CD8-positive, alpha-beta memory T cell (primary cell): Measurements from ENCODE around the gene TBL2. TPM values are rescaled to one million over a fixed set of nuclear protein-coding genes. Genes with fewer than 3 reads are reported as not detected.
"Not testable (repeated sequence)": the region's sequence is repeated elsewhere in the genome, so short reads cannot be mapped to it uniquely, and the experiment has no call there.

ENCODE experiments used
- CTCF ChIA-PET: fragments of 350-600 bp; sonication (Branson Sonifier 250); formaldehyde crosslinking; loops from one replicate; lab custom pipeline; 2021; ENCODE audit warnings: antibody characterized with exemption; lab: Charles Lee
- POLR2A ChIA-PET: fragments of 350-600 bp; sonication (Branson Sonifier 250); formaldehyde crosslinking; loops from one replicate; lab custom pipeline; 2021; ENCODE audit warnings: antibody characterized with exemption; lab: Charles Lee
- DNase-seq, 5 donors: peaks; one replicate each; pipeline versions ENCODE4 v3.0.0 to v3.0.0-alpha.2; 2020 to 2022; ENCODE audit warnings: mixed read lengths in 1 of 5
- H3K27ac ChIP-seq: one replicate; pipeline ENCODE4 v1.7.0; 2013; ENCODE audit warnings: low read depth, mild to moderate bottlenecking, low read length, moderate library complexity
- H3K27me3 ChIP-seq: 2 replicates; pipeline ENCODE4 v1.7.0; 2013; ENCODE audit warnings: low read length, mild to moderate bottlenecking; ENCODE audit not compliant: insufficient read depth, poor library complexity, severe bottlenecking
- H3K36me3 ChIP-seq: 2 replicates; pipeline ENCODE4 v1.7.0; 2013; ENCODE audit warnings: mild to moderate bottlenecking, low read length, moderate library complexity; ENCODE audit not compliant: insufficient read depth
- H3K4me1 ChIP-seq: 2 replicates; pipeline ENCODE4 v1.7.0; 2013; ENCODE audit warnings: mild to moderate bottlenecking, low read length, moderate library complexity; ENCODE audit not compliant: insufficient read depth
- H3K4me3 ChIP-seq: 2 replicates; pipeline ENCODE4 v1.7.0; 2013; ENCODE audit warnings: mild to moderate bottlenecking, low read length
- H3K9me3 ChIP-seq: 2 replicates; pipeline ENCODE4 v1.7.0; 2013; ENCODE audit warnings: mild to moderate bottlenecking, low read length
- H3K27ac Mint-ChIP-seq, 8 donors: one replicate each; pipeline ENCODE4 v1.8.0; 2020 to 2021; ENCODE audit warnings: mixed read lengths in 8 of 8, mild to moderate bottlenecking in 6 of 8, inconsistent platforms in 3 of 8, moderate library complexity in 3 of 8
- H3K27me3 Mint-ChIP-seq, 2 donors: one replicate each; pipeline ENCODE4 v1.8.0; 2020 to 2021; ENCODE audit warnings: mixed read lengths in 2 of 2, mild to moderate bottlenecking in 1 of 2, moderate library complexity in 1 of 2
- H3K36me3 Mint-ChIP-seq, 3 donors: one replicate each; pipeline ENCODE4 v1.8.0; 2020 to 2021; ENCODE audit warnings: mixed read lengths in 3 of 3, inconsistent platforms in 1 of 3, mild to moderate bottlenecking in 1 of 3
- H3K4me1 Mint-ChIP-seq, 3 donors: one replicate each; pipeline ENCODE4 v1.8.0; 2020 to 2021; ENCODE audit warnings: mixed read lengths in 3 of 3, inconsistent platforms in 1 of 3, mild to moderate bottlenecking in 1 of 3
- H3K4me3 Mint-ChIP-seq, 7 donors: one replicate each; pipeline ENCODE4 v1.8.0; 2020 to 2021; ENCODE audit warnings: mixed read lengths in 7 of 7, mild to moderate bottlenecking in 6 of 7, moderate library complexity in 4 of 7, inconsistent platforms in 2 of 7
- H3K9me3 Mint-ChIP-seq, 5 donors: one replicate each; pipeline ENCODE4 v1.8.0; 2020 to 2022; ENCODE audit warnings: mixed read lengths in 5 of 5, mild to moderate bottlenecking in 3 of 5, moderate library complexity in 2 of 5, inconsistent platforms in 1 of 5
- polyA plus RNA-seq: library from polyadenylated mRNA; unstranded; fragments of 300-500 nt; fragmentation: Illumina TruSeq; gene quantifications from one replicate; pipeline ENCODE4 v1.2.3, GENCODE V29; 2021
- total RNA-seq, 2 experiments: library from RNA; stranded (reverse); gene quantifications; one replicate each; pipeline ENCODE4 v1.2.3, GENCODE V29; 2021

TBL2 gene
- total and polyA plus RNA-seq, 3 experiments from 2014 or later, result 17.0 to 31.3 (median 29.1) TPM

DNA sequence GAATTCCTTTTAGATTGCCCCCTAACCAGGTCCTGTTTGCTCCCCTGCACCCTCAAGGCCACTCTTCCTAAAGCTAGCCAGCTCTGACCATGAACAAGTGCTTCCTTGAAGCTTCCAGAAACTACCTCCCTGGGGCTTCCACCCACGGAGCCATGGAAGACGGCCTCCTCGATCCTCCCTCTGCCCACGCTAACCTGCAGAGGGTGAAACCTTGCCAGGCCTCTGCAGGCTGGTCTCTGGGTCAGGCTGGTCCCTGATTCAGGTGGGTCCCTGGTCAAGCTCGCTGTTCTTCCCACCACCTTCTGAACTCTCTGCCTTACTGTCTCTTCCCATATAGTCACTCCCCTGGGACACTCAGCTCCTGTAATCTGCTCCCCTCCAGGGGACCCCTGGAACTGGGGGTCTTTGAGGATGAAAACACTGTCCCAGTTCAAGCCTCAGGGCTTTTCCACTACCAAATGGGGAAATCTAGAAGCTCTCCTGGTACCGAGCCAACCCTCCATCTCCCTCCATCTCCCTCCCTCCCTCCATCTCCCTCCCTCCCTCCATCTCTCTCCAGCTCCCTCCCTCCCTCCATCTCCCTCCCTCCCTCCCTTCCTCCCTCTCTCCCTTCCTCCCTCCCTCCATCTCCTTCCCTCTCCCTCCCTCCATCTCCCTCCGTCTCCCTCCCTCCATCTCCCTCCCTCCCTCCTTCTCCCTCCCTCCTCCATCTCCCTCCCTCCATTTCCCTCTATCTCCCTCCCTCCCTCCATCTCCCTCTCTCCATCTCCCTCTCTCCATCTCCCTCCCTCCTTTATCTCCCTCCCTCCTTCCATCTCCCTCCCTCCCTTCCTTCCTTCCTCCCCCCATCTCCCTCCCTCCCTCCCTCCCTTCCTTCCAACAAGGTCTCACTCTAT is 43.0 kb upstream of the TBL2 start:
- peak overlapping the region in 1 of 7 donors; percentile 40 for H3K4me3 Mint-ChIP-seq
- H3K27me3 ChIP-seq, result peaks cover 26% of the 10 kb centered on the region
- no peaks in the 10 kb centered on the region for H3K9me3 ChIP-seq
- no peaks in the 10 kb centered on the region for H3K36me3 Mint-ChIP-seq
- no peaks in the 10 kb centered on the region for H3K36me3 ChIP-seq
- no peak for DNase-seq
- no peaks in the 10 kb centered on the region for H3K9me3 Mint-ChIP-seq
- peaks cover 25 to 32% of the 10 kb centered on the region in 2 donors for H3K27me3 Mint-ChIP-seq
- no peak overlapping the region for H3K4me3 ChIP-seq
- H3K27ac Mint-ChIP-seq, result no peak overlapping the region
- CTCF ChIA-PET, result interaction anchor here (1.0 to 1.3 kb wide), 2 partner anchors 14 to 104 kb away, joined by 4 read pairs; no protein-coding TSS in a partner anchor
- peaks cover 8% of the 10 kb centered on the region for H3K4me1 ChIP-seq
- no peak overlapping the region for H3K27ac ChIP-seq
- POLR2A ChIA-PET, result no interaction called here
- peaks cover 0 to 14% (median 1%) of the 10 kb centered on the region in 3 donors for H3K4me1 Mint-ChIP-seq

DNA sequence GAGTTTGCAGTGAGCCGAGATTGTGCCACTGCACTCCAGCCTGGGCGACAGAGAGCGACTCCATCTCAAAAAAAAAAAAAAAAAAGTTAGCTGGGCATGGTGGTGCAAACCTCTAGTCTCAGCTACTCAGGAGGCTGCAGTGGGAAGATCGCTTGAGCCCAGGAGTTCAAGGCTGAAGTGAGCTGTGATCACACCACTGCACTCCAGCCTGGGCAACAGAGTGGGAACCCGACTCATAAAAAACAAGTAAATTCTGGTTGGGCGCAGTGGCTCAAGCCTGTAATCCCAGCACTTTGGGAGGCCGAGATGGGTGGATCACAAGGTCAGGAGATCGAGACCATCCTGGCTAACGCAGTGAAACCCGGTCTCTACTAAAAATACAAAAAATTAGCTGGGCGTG is 41.0 kb upstream of the TBL2 start:
- ChIA-PET POLR2A (interaction anchor here (0.5 to 0.6 kb wide), 2 partner anchors 41 to 239 kb away, joined by 3 to 11 read pairs; partner anchors contain the start of gene TBL2), CTCF (interaction anchor here (2.1 kb wide), 1 partner anchor 12 kb away, joined by 8 read pairs; no protein-coding TSS in a partner anchor)
- H3K4me3 ChIP-seq, DNase-seq, H3K36me3 ChIP-seq, H3K27ac ChIP-seq, H3K9me3 Mint-ChIP-seq, H3K36me3 Mint-ChIP-seq, H3K9me3 ChIP-seq, H3K27ac Mint-ChIP-seq, H3K4me1 ChIP-seq, H3K4me3 Mint-ChIP-seq: not testable (repeated sequence)
- peaks cover 11 to 28% of the 10 kb centered on the region in 2 donors for H3K27me3 Mint-ChIP-seq
- peaks cover 0 to 10% (median 1%) of the 10 kb centered on the region in 3 donors for H3K4me1 Mint-ChIP-seq
- H3K27me3 ChIP-seq, result peaks cover 15% of the 10 kb centered on the region

DNA sequence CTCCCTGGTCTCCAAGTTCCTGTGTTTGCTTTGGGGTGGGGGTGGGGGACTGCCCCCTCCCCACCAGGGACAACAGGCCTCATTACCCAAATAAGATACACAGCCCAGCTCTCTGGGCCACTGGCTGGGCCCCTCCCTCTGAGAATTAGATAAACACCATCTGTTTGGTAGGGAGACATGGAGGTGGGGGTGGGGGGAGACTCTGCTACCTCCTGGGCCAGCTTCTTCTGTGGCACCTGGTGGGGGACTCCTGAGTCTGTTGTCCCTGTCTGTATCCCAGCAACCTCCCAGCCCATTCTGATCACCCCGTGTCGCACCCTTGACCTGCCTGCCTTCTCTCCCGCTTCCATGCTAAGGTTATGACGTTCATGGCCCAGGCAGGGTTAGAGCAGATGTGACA is 40.2 kb upstream of the TBL2 start:
- peaks cover 2% of the 10 kb centered on the region for H3K4me1 ChIP-seq
- no peak overlapping the region for H3K4me3 ChIP-seq
- Mint-ChIP-seq H3K27me3 (peaks cover 11 to 33% of the 10 kb centered on the region in 2 donors), H3K4me1 (peaks cover 0 to 7% (median 1%) of the 10 kb centered on the region in 3 donors), H3K4me3 (no peak overlapping the region), H3K36me3 (no peaks in the 10 kb centered on the region), H3K9me3 (no peaks in the 10 kb centered on the region), H3K27ac (no peak overlapping the region)
- CTCF ChIA-PET, result interaction anchor here (2.1 kb wide), 1 partner anchor 11 kb away, joined by 8 read pairs; no protein-coding TSS in a partner anchor
- no peaks in the 10 kb centered on the region for H3K36me3 ChIP-seq
- no peaks in the 10 kb centered on the region for H3K9me3 ChIP-seq
- DNase-seq, result no peak
- POLR2A ChIA-PET, result interaction anchor here (0.6 kb wide), 1 partner anchor 240 kb away, joined by 11 read pairs; no protein-coding TSS in a partner anchor
- H3K27me3 ChIP-seq, result peaks cover 10% of the 10 kb centered on the region
- H3K27ac ChIP-seq, result no peak overlapping the region

DNA sequence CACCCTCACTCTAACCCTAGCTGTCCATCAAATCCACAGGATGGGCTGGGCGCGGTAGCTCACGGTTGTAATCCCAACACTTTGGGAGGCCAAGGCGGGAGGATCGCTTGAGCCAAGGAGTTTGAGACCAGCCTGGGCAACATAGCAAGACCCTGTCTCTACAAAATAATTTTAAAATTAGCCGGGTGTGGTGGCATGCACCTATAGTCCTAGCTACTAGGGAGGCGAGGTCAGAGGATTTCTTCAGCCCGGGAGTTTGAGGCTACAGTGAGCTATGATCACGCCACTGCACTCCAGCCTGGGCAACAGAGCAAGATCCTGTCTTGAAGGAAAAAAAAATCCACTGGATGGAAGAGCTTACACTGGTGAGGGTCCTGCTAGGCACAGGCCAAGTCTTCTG is 39.1 kb upstream of the TBL2 start:
- H3K9me3 Mint-ChIP-seq, H3K4me3 Mint-ChIP-seq, H3K4me1 Mint-ChIP-seq, H3K27ac ChIP-seq, H3K36me3 ChIP-seq, DNase-seq, H3K27me3 ChIP-seq, H3K36me3 Mint-ChIP-seq, H3K4me1 ChIP-seq, POLR2A ChIA-PET, H3K4me3 ChIP-seq, H3K9me3 ChIP-seq, H3K27ac Mint-ChIP-seq: not testable (repeated sequence)
- peaks cover 9 to 32% of the 10 kb centered on the region in 2 donors for H3K27me3 Mint-ChIP-seq
- CTCF ChIA-PET, result interaction anchor here (2.1 kb wide), 1 partner anchor 10 kb away, joined by 8 read pairs; no protein-coding TSS in a partner anchor

DNA sequence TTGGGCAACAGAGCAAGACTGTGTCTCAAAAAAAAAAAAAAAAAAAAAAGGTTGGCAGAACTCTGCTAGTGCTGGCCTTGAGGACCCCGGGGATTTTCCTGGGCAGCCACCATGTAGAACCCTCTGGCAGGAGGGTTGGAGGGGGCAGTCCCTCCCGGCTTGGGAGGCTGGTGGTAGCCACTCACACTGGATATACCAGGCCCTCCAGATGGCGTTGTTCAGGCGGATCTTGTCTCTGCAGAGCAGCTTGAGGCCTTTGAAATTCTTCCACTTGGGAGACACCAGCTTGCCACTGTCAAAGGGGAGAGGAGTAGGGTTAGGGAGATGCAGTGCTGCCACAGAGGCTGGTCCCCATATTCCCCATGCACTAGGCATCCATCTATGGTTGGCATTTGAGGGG is 37.5 kb upstream of the TBL2 start:
- H3K27me3 Mint-ChIP-seq, result peaks cover 3 to 30% of the 10 kb centered on the region in 2 donors
- H3K4me1 ChIP-seq, result no peaks in the 10 kb centered on the region
- no peak overlapping the region for H3K27ac Mint-ChIP-seq
- peaks cover 5% of the 10 kb centered on the region for H3K27me3 ChIP-seq
- no peak overlapping the region for H3K4me3 ChIP-seq
- no peaks in the 10 kb centered on the region for H3K36me3 Mint-ChIP-seq
- no peaks in the 10 kb centered on the region for H3K4me1 Mint-ChIP-seq
- H3K4me3 Mint-ChIP-seq, result no peak overlapping the region
- CTCF ChIA-PET, result interaction anchor here (0.7 to 2.6 kb wide), 3 partner anchors 9 to 109 kb away, joined by 3 to 12 read pairs (median 3); no protein-coding TSS in a partner anchor
- H3K36me3 ChIP-seq, result no peaks in the 10 kb centered on the region
- no peaks in the 10 kb centered on the region for H3K9me3 Mint-ChIP-seq
- POLR2A ChIA-PET, result no interaction called here
- H3K27ac ChIP-seq, result no peak overlapping the region
- H3K9me3 ChIP-seq, result no peaks in the 10 kb centered on the region
- no peak for DNase-seq

DNA sequence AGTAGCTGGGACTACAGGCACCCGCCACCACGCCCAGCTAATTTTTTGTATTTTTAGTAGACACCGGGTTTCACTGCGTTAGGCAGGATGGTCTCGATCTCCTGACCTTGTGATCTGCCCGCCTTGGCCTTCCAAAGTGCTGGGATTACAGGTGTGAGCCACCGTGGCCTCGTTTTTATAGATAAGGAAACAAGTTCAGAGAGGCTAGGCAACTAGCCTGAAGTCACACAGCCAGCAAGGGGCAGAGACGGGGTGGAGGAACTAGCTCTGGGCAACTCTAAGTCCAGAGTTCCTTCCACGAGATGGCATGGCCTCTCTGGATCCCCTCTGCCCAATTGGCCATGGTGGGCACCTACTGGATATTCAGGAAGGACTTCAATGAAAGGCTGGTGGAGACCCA is 36.6 kb upstream of the TBL2 start:
- DNase-seq, H3K9me3 Mint-ChIP-seq, H3K36me3 Mint-ChIP-seq, H3K27me3 ChIP-seq, H3K9me3 ChIP-seq, H3K4me1 Mint-ChIP-seq, POLR2A ChIA-PET, H3K4me1 ChIP-seq, H3K4me3 ChIP-seq, H3K36me3 ChIP-seq, H3K27ac ChIP-seq, H3K27ac Mint-ChIP-seq, H3K4me3 Mint-ChIP-seq: not testable (repeated sequence)
- H3K27me3 Mint-ChIP-seq, result peaks cover 6 to 38% of the 10 kb centered on the region in 2 donors
- CTCF ChIA-PET, result interaction anchor here (1.2 to 2.6 kb wide), 2 partner anchors 9 to 110 kb away, joined by 3 to 12 read pairs; no protein-coding TSS in a partner anchor

DNA sequence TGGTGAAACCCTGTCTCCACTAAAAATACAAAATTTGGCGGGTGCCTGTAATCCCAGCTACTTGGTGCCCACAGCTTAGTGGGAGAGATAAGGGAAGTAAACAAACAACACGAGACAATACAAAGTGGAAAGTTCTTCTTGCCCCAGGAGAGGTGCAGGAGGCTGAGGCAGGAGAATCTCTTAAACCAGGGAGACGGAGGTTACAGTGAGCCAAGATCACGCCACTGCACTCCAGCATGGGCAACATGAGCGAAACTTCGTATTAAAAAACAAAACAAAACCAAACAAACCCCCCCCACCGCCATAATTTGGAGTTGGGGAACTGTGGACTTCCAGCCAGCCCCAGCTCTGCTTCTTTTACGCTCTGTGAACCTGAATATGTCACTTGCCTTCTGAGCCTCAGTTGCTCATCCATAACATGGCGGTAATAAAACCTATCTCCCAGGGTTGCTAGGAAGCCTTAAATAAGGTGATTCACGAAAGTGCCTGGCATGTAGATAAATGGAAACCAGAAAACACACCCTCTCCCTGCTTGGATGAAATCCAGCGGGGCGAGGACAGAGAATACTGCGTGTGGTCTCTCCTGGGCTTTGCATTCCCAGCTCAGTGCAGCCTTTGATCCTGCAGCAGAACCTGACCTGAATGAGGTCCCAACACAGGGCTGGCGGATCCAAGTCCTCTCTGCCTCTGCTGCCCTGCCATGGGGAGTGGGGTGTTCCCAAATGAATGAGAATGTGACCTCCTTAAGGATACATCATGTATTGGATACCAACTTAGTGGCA is 35.8 kb upstream of the TBL2 start:
- H3K36me3 Mint-ChIP-seq, result no peaks in the 10 kb centered on the region
- Histone ChIP-seq H3K9me3 (no peaks in the 10 kb centered on the region), H3K36me3 (no peaks in the 10 kb centered on the region), H3K27ac (no peak overlapping the region), H3K27me3 (peaks cover 5% of the 10 kb centered on the region), H3K4me1 (no peaks in the 10 kb centered on the region), H3K4me3 (no peak overlapping the region)
- DNase-seq, result no peak
- ChIA-PET POLR2A (no interaction called here), CTCF (interaction anchor here (2.6 kb wide), 1 partner anchor 8 kb away, joined by 12 read pairs; no protein-coding TSS in a partner anchor)
- H3K27ac Mint-ChIP-seq, result no peak overlapping the region
- H3K27me3 Mint-ChIP-seq, result peaks cover 6 to 44% of the 10 kb centered on the region in 2 donors
- no peak overlapping the region for H3K4me3 Mint-ChIP-seq
- no peaks in the 10 kb centered on the region for H3K4me1 Mint-ChIP-seq
- no peaks in the 10 kb centered on the region for H3K9me3 Mint-ChIP-seq
